Measurements from ENCODE around the gene SHISA6.

DNA sequence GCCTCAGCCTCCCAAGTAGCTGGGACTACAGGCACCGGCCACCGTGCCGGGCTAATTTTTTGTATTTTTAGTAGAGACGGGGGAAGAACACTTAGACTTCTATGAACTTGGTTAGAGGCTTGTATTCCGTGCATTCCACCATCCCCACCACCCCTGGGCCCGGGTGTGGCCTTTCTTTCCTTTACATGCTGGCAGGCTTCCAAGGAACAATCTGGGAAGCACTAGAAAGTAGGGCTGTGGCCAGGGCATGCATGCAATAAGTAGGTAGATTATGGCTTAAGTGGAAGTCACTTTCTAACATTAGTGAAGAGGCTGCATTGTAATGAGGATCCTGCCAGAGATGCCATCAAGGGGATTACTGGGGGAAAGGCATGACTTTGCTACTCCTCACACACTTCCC lies 171.6 kb downstream of the SHISA6 start:
- TF ChIP-seq CTCF (IDR thresholded peaks at IDR 0.05; ENCODE audit: low read depth, low read length, missing input control), result no peak
- no peak for TF ChIP-seq YY1 (IDR thresholded peaks at IDR 0.05)
- TF ChIP-seq EGR1 (IDR thresholded peaks at IDR 0.05; ENCODE audit: low read depth in 2 of 2), result no peak
- TF ChIP-seq HNF4A (conservative IDR thresholded peaks at IDR 0.05), result no peak
- no peak for TF ChIP-seq GABPA (IDR thresholded peaks at IDR 0.05 in 1 of 2, conservative IDR thresholded peaks at IDR 0.05 in 1 of 2)
- TF ChIP-seq, protein P1, sequence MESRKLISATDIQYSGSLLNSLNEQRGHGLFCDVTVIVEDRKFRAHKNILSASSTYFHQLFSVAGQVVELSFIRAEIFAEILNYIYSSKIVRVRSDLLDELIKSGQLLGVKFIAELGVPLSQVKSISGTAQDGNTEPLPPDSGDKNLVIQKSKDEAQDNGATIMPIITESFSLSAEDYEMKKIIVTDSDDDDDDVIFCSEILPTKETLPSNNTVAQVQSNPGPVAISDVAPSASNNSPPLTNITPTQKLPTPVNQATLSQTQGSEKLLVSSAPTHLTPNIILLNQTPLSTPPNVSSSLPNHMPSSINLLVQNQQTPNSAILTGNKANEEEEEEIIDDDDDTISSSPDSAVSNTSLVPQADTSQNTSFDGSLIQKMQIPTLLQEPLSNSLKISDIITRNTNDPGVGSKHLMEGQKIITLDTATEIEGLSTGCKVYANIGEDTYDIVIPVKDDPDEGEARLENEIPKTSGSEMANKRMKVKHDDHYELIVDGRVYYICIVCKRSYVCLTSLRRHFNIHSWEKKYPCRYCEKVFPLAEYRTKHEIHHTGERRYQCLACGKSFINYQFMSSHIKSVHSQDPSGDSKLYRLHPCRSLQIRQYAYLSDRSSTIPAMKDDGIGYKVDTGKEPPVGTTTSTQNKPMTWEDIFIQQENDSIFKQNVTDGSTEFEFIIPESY (IDR thresholded peaks at IDR 0.05), result no peak
- TF ChIP-seq REST (IDR thresholded peaks at IDR 0.05), result no peak
- no peak for TF ChIP-seq FOXA2 (IDR thresholded peaks at IDR 0.05)
- TF ChIP-seq HNF4G (IDR thresholded peaks at IDR 0.05), result no peak
- TF ChIP-seq JUND (IDR thresholded peaks at IDR 0.05), result no peak
- TF ChIP-seq, protein P2, sequence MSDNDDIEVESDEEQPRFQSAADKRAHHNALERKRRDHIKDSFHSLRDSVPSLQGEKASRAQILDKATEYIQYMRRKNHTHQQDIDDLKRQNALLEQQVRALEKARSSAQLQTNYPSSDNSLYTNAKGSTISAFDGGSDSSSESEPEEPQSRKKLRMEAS (IDR thresholded peaks at IDR 0.05), result no peak
- TF ChIP-seq SP1 (IDR thresholded peaks at IDR 0.05), result no peak
- no peak for TF ChIP-seq RXRA (IDR thresholded peaks at IDR 0.05)

All from liver (tissue), 3 donors.